Activated naive CD4-positive, alpha-beta T cell treated with anti-CD3 and anti-CD28 coated beads, Interleukin-2, amount 50 U/mL, for 24 hours (primary cell): ENCODE data around the gene ZBTB47.

Source experiments
- H3K27ac Mint-ChIP-seq: one replicate; pipeline ENCODE4 v1.8.0; 2021; ENCODE audit warnings: mild to moderate bottlenecking, mixed read lengths
- H3K27me3 Mint-ChIP-seq: one replicate; pipeline ENCODE4 v1.8.0; 2021; ENCODE audit warnings: mixed read lengths
- H3K36me3 Mint-ChIP-seq: one replicate; pipeline ENCODE4 v1.8.0; 2021; ENCODE audit warnings: mixed read lengths
- H3K4me1 Mint-ChIP-seq: one replicate; pipeline ENCODE4 v1.8.0; 2021; ENCODE audit warnings: mixed read lengths
- H3K4me3 Mint-ChIP-seq: one replicate; pipeline ENCODE4 v1.8.0; 2021; ENCODE audit warnings: mild to moderate bottlenecking, mixed read lengths
- H3K9me3 Mint-ChIP-seq: one replicate; pipeline ENCODE4 v1.8.0; 2021; ENCODE audit warnings: mixed read lengths

The ZBTB47 gene

GRCh38 chr3:42647821-42648459, 5.6 kb upstream of the ZBTB47 start:
- Mint-ChIP-seq H3K9me3 (no peaks in the 10 kb centered on the region), H3K27me3 (no peaks in the 10 kb centered on the region), H3K36me3 (peaks cover 11% of the 10 kb centered on the region), H3K27ac (peak overlapping the region; percentile 47), H3K4me1 (peaks cover 12% of the 10 kb centered on the region), H3K4me3 (no peak overlapping the region)

DNA sequence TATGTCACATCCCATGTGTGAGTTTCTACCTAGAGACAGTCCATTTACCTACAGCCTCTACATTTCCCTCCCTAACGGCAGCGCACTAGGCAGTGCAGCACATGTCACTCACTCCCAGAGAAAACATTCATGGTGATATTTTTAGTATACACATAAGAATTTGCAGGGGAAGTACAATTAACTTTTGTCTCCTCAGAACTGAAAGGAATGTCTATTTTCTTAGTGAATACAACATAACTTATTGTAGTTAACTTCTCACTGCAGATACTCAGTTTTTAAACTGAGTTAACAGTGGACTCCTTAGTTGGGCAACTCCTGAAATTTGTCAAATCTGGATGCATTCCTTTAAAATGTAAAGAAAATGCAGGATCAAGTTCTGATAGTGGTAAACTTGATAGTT, 4.5 kb upstream of the ZBTB47 start:
- H3K36me3 Mint-ChIP-seq = peaks cover 9% of the 10 kb centered on the region
- peaks cover 16% of the 10 kb centered on the region for H3K4me1 Mint-ChIP-seq
- no peaks in the 10 kb centered on the region for H3K9me3 Mint-ChIP-seq
- H3K4me3 Mint-ChIP-seq = no peak overlapping the region
- no peaks in the 10 kb centered on the region for H3K27me3 Mint-ChIP-seq
- H3K27ac Mint-ChIP-seq = no peak overlapping the region

DNA sequence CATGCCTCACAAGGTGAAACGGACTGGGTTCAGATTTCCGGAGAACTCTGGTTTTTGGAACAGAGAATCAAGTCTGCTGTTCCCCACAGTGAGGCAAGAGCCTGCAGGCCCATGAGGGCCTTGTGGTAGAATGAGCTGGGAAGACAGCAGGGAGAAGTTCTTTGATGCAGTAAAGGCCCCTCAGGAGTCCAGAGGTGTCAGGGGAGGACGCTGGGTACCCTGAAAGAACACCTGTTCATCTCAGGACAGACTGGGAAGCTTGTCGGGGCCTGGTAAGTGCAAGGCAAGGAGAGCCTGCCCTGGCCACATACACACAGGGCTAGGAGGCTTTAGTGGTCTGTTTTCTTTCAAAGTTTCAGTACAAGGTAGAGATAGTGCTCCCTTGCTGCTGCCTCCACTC, 3.7 kb upstream of the ZBTB47 start:
- Mint-ChIP-seq H3K4me1 (peaks cover 16% of the 10 kb centered on the region), H3K27me3 (no peaks in the 10 kb centered on the region), H3K36me3 (peaks cover 5% of the 10 kb centered on the region), H3K9me3 (no peaks in the 10 kb centered on the region), H3K27ac (peak overlapping the region; percentile 41), H3K4me3 (no peak overlapping the region)

DNA sequence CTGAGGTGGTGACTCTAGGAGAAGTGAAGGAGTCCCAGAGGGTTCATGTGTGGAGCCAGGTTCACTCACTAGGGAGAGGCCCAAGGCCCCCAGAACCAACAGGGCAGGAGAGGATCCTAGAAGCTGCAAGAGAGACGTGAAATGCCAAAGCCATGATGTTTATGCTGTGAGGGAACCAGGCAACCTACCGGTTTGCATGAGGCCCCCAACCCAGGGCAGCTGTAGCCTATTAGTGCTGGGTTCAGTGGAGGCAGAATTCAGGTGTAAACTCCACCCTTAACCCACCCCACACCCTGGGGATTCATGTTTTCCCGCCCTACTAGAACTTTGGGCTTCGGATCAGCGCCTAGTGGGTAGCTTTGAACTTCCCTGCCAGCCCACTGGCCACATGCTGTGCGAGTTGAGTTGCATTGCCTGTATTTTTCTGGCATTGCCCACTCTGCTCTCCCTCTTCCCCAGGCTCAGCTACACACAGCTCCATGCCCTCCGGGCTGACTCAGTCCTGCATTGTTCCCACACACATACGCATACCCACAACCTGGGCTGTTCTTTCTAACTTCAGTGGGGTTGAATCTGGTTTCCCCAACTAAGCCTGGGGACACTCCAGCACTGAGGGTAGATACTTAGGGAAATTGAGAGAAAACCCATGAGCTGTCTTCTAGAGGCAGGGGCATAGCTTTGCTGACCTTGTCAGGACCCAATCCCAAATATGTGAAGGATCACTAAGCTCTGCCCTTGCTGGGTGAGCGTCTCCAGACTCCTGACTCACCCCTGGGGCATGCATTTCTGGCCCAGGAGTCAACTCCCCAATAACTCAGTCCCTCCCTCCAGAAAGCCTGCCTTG, 2.0 kb upstream of the ZBTB47 start:
- Mint-ChIP-seq H3K27ac (peak overlapping the region; percentile 64), H3K27me3 (no peaks in the 10 kb centered on the region), H3K4me3 (no peak overlapping the region), H3K36me3 (peaks cover 5% of the 10 kb centered on the region), H3K4me1 (peaks cover 16% of the 10 kb centered on the region), H3K9me3 (no peaks in the 10 kb centered on the region)

DNA sequence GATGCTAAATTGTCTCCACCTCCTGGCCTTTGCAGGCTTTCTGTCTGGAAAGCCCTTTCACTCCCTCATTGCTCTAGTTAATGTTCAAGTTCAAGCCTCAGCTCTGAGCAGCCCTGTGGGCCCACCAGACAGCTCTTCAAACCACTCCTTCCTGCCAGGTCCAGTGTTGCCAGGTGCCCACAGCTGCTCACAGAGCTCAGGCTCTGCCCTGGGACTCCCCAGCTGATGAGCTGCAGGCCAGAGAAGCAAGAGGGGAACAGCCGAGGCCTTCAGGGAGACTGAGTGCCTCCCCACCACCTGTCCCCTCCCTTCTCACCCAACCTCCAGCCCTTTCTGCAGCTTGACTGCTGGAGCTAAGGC, 1.3 kb upstream of the ZBTB47 start:
- Mint-ChIP-seq H3K27me3 (no peaks in the 10 kb centered on the region), H3K36me3 (peaks cover 3% of the 10 kb centered on the region), H3K4me1 (peaks cover 10% of the 10 kb centered on the region), H3K27ac (no peak overlapping the region), H3K4me3 (no peak overlapping the region), H3K9me3 (no peaks in the 10 kb centered on the region)

DNA sequence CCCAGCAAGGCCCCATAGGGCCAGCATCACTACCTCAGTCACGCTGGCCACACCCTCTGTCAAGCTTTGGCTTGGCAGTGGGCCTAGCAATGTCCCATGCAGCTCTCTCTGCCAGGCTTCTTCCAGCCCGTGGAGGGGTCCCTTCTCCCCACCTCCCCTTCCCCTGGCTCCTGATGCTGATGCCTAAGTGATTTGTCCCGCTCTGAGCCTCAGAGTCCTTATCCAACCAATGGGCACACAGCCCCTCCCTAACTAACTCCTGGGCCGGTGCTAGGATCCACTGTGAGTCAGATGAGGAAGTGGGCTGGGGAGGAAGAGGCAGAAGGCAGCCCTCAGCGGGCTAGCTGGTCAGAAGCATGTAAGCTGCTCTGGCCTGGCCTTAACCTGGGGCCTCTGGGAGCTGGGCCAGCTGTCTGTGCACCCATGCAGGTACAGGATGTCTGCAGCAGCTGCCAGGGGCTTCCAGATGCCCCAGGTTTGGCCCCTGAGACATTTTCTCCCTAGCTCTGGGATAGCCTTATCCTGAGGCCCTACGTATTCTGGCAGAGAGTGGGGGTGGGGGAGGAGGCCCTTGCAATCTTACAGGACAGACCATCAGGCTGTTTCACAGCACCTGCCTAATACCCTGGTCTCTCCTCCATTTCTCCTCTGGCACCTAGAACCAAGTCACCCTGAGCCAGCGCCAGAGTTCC, 740 bp upstream of the ZBTB47 start:
- H3K36me3 Mint-ChIP-seq = peaks cover 3% of the 10 kb centered on the region
- no peaks in the 10 kb centered on the region for H3K9me3 Mint-ChIP-seq
- H3K27ac Mint-ChIP-seq = peak overlapping the region; percentile 5

DNA sequence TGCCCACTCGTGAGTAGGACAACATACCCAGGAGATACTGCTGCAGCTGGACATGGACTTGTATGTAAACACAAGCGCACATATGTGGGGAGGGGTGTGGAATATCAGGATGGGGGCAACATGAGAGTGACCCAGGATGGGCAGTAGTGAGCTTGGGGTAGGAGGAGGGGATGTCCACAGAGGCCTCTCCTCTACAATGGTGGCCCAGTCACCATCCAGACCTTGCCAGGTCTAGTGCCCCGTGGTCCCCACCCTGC, 266 bp upstream of the ZBTB47 start:
- H3K4me3 Mint-ChIP-seq = peak overlapping the region; percentile 71
- H3K36me3 Mint-ChIP-seq = peaks cover 3% of the 10 kb centered on the region
- H3K27ac Mint-ChIP-seq = peak overlapping the region; percentile 5
- no peaks in the 10 kb centered on the region for H3K9me3 Mint-ChIP-seq
- no peaks in the 10 kb centered on the region for H3K27me3 Mint-ChIP-seq
- peaks cover 8% of the 10 kb centered on the region for H3K4me1 Mint-ChIP-seq

More for the DNA sequence above, 740 bp upstream of the ZBTB47 start:
- H3K4me1 Mint-ChIP-seq = peaks cover 8% of the 10 kb centered on the region
- H3K4me3 Mint-ChIP-seq = peak overlapping the region; percentile 71
- H3K27me3 Mint-ChIP-seq = no peaks in the 10 kb centered on the region

DNA sequence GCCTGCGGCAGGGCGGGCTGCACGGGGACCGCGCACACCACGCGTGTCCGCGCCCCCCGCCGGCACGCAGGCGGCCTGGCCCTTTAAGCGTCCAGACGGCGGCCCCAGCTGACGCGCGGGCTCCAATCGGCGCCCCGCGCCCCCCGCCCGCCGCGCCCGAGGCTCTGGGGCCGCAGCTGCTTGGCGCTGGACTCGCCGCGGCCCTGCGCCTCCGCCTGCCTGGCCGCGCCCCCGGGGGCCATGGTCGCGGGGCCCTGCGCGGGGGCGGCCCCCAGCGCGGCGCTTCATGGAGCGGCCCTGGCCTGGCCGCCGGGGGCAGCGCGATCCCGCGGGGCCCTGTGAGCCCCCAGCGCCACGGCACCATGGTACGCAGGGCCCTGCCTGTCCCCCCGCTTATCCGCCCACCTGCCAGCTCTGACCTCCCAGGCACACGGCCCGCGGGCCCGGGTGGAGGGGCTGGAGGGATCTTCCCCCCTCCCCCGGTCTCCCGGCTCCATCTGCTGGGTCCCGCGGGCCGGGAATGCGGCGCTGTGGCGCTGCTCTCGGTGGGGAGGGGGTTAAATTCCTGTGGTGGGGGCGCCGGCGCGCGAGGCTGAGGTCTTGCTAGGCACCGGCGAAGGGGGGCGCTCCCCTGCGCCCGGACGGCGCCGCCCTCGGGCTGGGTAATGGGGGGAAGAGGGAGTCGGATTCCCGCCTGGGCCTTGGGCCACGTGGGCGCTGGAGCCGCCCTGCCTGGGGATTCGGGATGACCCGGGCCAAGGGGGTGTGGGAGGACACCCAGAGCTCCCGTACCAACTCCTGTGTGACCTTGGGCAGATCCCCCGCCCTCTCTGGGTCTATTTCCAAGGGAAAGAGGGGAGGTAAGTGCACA, 1.1 kb downstream of the ZBTB47 start:
- H3K9me3 Mint-ChIP-seq = no peaks in the 10 kb centered on the region
- peak overlapping the region; percentile 47 for H3K4me3 Mint-ChIP-seq
- no peaks in the 10 kb centered on the region for H3K27me3 Mint-ChIP-seq
- peaks cover 4% of the 10 kb centered on the region for H3K4me1 Mint-ChIP-seq
- no peak overlapping the region for H3K27ac Mint-ChIP-seq
- no peaks in the 10 kb centered on the region for H3K36me3 Mint-ChIP-seq

DNA sequence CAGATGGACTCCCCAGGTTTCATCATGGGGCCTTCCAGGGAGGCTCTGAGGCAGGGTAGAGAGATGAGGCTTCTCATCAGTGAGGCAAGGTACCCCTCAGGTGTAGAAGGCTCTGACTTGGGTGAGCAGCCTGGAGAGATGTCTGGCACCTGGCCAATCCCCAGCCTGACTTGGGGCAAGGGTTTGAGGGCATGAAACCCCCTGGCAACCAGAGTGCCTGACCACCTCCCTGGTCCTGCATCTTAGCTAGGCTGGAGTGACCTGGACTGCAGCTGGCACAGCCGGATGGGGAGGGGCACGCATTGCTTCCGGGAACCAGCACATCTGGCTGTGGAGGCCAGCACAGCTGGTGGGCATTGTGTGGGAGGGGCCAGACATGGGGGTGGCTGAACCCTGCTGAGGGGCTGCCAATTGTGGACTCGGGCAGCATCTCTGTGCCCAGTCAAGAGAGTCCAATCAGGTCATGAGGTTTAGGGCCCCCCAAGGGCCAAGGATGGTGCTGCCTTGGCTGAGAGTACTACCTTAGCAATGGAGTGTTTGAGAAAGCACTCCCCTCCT, 1.9 kb downstream of the ZBTB47 start:
- Mint-ChIP-seq H3K4me1 (peaks cover 4% of the 10 kb centered on the region), H3K27me3 (no peaks in the 10 kb centered on the region), H3K9me3 (no peaks in the 10 kb centered on the region), H3K4me3 (no peak overlapping the region), H3K27ac (no peak overlapping the region), H3K36me3 (no peaks in the 10 kb centered on the region)

DNA sequence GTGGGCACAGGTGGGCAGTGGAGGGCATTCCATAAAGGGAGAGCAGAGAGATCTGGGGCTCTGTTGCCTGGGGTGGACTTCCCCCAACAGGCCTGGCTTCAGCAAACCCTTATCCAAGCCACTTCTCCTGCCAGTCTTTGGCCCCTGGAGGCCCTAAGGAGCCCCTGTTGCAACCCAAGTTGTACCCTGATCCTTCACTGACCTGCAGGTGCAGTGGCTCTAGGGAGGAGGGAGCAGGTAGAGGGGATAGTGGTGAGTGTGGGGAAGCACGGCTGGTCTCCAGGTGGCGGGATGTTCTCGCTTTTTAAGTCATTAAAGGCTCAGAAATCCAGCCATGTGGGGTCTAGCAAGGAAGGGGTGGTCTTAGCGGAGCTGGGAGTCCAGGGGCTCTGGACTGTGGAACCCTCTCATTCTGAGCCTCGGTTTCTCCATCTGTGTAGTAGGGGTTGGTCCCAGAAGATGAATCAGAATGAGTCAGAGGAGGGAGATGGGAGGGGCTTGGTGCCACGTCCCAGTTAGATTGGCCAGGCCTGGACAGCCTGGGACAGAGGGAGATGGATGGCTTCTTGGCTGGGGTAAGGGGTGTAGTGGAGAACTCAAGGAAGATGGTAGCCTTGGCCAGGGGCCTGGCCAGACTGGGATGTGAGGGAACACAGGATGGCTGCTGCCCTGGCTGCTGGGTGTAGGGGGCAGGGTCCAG, 2.6 kb downstream of the ZBTB47 start:
- peaks cover 4% of the 10 kb centered on the region for H3K4me1 Mint-ChIP-seq
- H3K9me3 Mint-ChIP-seq = no peaks in the 10 kb centered on the region
- H3K4me3 Mint-ChIP-seq = peak overlapping the region; percentile 30
- no peaks in the 10 kb centered on the region for H3K36me3 Mint-ChIP-seq
- no peak overlapping the region for H3K27ac Mint-ChIP-seq
- H3K27me3 Mint-ChIP-seq = no peaks in the 10 kb centered on the region

GRCh38 chr3:42656680-42657610, 3.4 kb downstream of the ZBTB47 start:
- H3K27me3 Mint-ChIP-seq = no peaks in the 10 kb centered on the region
- no peak overlapping the region for H3K27ac Mint-ChIP-seq
- peak overlapping the region; percentile 30 for H3K4me3 Mint-ChIP-seq
- peaks cover 4% of the 10 kb centered on the region for H3K4me1 Mint-ChIP-seq
- no peaks in the 10 kb centered on the region for H3K36me3 Mint-ChIP-seq
- no peaks in the 10 kb centered on the region for H3K9me3 Mint-ChIP-seq

- no peaks in the 10 kb centered on the region for H3K36me3 Mint-ChIP-seq
- H3K27ac Mint-ChIP-seq = no peak overlapping the region
- H3K4me3 Mint-ChIP-seq = no peak overlapping the region
- no peaks in the 10 kb centered on the region for H3K27me3 Mint-ChIP-seq
- H3K9me3 Mint-ChIP-seq = no peaks in the 10 kb centered on the region
- peaks cover 4% of the 10 kb centered on the region for H3K4me1 Mint-ChIP-seq
Observed at GRCh38 chr3:42657675-42658074, 4.2 kb downstream of the ZBTB47 start.

DNA sequence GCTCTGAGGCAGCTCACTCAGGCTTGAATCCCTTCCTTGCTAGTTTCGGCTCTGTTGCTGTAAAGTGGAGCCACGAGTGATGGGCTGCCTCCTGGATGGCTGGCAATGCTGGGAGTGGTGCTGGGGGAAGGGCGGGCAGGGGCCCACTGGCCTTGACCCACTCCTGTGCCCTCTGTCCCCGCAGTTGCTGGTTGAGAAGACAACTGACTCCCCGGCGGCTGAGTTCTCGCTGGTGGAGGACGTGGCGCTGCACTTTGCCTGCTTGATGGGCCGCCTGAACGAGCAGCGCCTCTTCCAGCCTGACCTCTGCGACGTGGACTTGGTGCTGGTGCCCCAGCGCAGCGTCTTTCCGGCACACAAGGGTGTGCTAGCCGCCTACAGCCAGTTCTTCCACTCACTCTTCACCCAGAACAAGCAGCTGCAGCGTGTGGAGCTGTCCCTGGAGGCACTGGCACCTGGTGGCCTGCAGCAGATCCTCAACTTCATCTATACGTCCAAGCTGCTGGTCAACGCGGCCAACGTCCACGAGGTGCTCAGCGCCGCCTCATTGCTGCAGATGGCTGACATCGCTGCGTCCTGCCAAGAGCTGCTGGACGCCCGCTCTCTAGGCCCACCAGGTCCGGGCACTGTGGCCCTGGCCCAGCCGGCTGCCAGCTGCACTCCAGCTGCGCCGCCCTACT, 4.7 kb downstream of the ZBTB47 start:
- Mint-ChIP-seq H3K9me3 (no peaks in the 10 kb centered on the region), H3K27me3 (no peaks in the 10 kb centered on the region), H3K36me3 (no peaks in the 10 kb centered on the region), H3K4me1 (peaks cover 4% of the 10 kb centered on the region), H3K27ac (no peak overlapping the region), H3K4me3 (no peak overlapping the region)
